Measurements from ENCODE around the gene ANO1.

DNA sequence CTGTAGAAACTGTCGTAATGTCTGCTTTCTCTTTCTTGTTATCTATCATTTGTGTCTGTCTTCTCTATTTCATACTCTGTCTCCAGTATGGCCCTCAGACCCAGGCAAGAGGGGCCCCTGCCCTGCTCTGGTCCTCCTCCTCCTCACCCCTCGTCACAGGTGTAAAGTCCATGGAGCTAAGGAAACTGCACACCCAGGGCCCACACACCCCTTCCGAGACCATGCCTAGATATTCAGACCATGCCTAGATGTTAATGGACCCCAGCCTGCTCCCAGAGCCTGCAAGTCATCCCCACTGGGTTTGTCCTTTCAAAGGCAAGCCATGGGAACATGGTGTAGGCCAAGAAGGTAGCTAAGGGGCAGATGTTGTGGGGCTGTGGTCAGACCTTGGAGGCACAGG lies 24.1 kb upstream of the ANO1 start:
- TF ChIP-seq, protein P1, sequence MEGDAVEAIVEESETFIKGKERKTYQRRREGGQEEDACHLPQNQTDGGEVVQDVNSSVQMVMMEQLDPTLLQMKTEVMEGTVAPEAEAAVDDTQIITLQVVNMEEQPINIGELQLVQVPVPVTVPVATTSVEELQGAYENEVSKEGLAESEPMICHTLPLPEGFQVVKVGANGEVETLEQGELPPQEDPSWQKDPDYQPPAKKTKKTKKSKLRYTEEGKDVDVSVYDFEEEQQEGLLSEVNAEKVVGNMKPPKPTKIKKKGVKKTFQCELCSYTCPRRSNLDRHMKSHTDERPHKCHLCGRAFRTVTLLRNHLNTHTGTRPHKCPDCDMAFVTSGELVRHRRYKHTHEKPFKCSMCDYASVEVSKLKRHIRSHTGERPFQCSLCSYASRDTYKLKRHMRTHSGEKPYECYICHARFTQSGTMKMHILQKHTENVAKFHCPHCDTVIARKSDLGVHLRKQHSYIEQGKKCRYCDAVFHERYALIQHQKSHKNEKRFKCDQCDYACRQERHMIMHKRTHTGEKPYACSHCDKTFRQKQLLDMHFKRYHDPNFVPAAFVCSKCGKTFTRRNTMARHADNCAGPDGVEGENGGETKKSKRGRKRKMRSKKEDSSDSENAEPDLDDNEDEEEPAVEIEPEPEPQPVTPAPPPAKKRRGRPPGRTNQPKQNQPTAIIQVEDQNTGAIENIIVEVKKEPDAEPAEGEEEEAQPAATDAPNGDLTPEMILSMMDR (IDR thresholded peaks at IDR 0.05), result no peak
- no peak for TF ChIP-seq POLR2AphosphoS5 (IDR thresholded peaks at IDR 0.05)
